Esophagus squamous epithelium (tissue), 4 donors: Measurements from ENCODE around the gene ITPK1.

Experiments
- POLR2A ChIP-seq, 4 donors: fragments of 450-650 bp; IDR thresholded peaks; one replicate each; pipeline ENCODE4 v1.6.1; 2017; ENCODE audit warnings: antibody characterized with exemption in 4 of 4, mild to moderate bottlenecking in 4 of 4, moderate library complexity in 3 of 4
- TF ChIP-seq, protein P1 (sequence below), 6 experiments: fragments of 450-650 bp in 4 of 6; fragments of 200-600 bp in 2 of 6; sonication (generic) in 2 of 6; IDR thresholded peaks; one replicate each; pipeline ENCODE4 v1.5.1; 2016 to 2019; ENCODE audit warnings: antibody characterized with exemption in 6 of 6, mild to moderate bottlenecking in 4 of 6, moderate library complexity in 4 of 6

DNA sequence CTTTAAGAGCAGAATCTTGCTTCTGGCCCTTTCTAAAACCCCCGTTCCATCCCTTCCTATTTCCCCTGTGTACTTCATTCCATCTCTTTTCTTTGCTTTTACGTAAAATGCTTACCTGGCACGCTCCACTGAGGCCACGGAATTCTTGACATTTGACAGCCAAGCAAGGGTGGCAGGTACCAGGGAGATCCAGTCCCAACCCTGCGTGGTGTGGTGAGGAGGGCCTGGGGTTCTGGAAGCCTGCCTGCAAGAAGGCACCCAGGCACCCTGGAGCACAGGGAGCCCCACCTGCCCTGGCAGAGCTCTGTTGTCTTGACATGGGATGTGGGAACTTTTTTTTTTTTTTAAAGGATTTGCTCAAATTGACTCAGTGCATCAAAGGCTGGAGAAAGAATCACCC lies 48.6 kb downstream of the ITPK1 start:
- TF ChIP-seq POLR2A (IDR thresholded peaks at IDR 0.05), result no peak
- TF ChIP-seq, protein P1, sequence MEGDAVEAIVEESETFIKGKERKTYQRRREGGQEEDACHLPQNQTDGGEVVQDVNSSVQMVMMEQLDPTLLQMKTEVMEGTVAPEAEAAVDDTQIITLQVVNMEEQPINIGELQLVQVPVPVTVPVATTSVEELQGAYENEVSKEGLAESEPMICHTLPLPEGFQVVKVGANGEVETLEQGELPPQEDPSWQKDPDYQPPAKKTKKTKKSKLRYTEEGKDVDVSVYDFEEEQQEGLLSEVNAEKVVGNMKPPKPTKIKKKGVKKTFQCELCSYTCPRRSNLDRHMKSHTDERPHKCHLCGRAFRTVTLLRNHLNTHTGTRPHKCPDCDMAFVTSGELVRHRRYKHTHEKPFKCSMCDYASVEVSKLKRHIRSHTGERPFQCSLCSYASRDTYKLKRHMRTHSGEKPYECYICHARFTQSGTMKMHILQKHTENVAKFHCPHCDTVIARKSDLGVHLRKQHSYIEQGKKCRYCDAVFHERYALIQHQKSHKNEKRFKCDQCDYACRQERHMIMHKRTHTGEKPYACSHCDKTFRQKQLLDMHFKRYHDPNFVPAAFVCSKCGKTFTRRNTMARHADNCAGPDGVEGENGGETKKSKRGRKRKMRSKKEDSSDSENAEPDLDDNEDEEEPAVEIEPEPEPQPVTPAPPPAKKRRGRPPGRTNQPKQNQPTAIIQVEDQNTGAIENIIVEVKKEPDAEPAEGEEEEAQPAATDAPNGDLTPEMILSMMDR (IDR thresholded peaks at IDR 0.05), result no peak
